Measurements from ENCODE around the gene ADISSP. TPM values are rescaled to one million over a fixed set of nuclear protein-coding genes. Genes with fewer than 3 reads are reported as not detected.
A peak's percentile ranks its signal among the peaks of the same experiment; 100 is the strongest.

ADISSP gene
- total and polyA plus RNA-seq, 2 of the 13 experiments (the other 11 are each of a cell fraction or from before 2014, with no cell fraction given): 38.3 to 90.6 TPM

GRCh38 chr20:3753098-3753497 is 14.5 kb downstream of the ADISSP start (continued):
- no peak for TF ChIP-seq PCBP1 (IDR thresholded peaks at IDR 0.05; ENCODE audit: borderline replicate concordance, low read depth, low read length)
- TF ChIP-seq, protein P1, sequence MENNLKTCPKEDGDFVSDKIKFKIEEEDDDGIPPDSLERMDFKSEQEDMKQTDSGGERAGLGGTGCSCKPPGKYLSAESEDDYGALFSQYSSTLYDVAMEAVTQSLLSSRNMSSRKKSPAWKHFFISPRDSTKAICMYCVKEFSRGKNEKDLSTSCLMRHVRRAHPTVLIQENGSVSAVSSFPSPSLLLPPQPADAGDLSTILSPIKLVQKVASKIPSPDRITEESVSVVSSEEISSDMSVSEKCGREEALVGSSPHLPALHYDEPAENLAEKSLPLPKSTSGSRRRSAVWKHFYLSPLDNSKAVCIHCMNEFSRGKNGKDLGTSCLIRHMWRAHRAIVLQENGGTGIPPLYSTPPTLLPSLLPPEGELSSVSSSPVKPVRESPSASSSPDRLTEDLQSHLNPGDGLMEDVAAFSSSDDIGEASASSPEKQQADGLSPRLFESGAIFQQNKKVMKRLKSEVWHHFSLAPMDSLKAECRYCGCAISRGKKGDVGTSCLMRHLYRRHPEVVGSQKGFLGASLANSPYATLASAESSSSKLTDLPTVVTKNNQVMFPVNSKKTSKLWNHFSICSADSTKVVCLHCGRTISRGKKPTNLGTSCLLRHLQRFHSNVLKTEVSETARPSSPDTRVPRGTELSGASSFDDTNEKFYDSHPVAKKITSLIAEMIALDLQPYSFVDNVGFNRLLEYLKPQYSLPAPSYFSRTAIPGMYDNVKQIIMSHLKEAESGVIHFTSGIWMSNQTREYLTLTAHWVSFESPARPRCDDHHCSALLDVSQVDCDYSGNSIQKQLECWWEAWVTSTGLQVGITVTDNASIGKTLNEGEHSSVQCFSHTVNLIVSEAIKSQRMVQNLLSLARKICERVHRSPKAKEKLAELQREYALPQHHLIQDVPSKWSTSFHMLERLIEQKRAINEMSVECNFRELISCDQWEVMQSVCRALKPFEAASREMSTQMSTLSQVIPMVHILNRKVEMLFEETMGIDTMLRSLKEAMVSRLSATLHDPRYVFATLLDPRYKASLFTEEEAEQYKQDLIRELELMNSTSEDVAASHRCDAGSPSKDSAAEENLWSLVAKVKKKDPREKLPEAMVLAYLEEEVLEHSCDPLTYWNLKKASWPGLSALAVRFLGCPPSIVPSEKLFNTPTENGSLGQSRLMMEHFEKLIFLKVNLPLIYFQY (CRISPR knock-in tag; IDR thresholded peaks at IDR 0.05; ENCODE audit: borderline replicate concordance): 0 out of 2 replicates have a peak, but pooled peaks have one; percentile 31
- no peak for TF ChIP-seq MIXL1 (CRISPR knock-in tag; IDR thresholded peaks at IDR 0.05)
- no peak for TF ChIP-seq ATF1 (CRISPR knock-in tag; IDR thresholded peaks at IDR 0.05)
- TF ChIP-seq KDM5B (CRISPR knock-in tag; IDR thresholded peaks at IDR 0.05; ENCODE audit: borderline replicate concordance): no peak
- no peak for TF ChIP-seq ZNF263 (CRISPR knock-in tag; IDR thresholded peaks at IDR 0.05)
- TF ChIP-seq, protein P2, sequence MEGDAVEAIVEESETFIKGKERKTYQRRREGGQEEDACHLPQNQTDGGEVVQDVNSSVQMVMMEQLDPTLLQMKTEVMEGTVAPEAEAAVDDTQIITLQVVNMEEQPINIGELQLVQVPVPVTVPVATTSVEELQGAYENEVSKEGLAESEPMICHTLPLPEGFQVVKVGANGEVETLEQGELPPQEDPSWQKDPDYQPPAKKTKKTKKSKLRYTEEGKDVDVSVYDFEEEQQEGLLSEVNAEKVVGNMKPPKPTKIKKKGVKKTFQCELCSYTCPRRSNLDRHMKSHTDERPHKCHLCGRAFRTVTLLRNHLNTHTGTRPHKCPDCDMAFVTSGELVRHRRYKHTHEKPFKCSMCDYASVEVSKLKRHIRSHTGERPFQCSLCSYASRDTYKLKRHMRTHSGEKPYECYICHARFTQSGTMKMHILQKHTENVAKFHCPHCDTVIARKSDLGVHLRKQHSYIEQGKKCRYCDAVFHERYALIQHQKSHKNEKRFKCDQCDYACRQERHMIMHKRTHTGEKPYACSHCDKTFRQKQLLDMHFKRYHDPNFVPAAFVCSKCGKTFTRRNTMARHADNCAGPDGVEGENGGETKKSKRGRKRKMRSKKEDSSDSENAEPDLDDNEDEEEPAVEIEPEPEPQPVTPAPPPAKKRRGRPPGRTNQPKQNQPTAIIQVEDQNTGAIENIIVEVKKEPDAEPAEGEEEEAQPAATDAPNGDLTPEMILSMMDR (CRISPR knock-in tag; IDR thresholded peaks at IDR 0.05): peak; percentile 91
- peak; percentile 27; the same call in 1 of the 2 replicates for TF ChIP-seq IRF2 (CRISPR knock-in tag; IDR thresholded peaks at IDR 0.05)
- peak; percentile 57; the same call in 1 of the 2 replicates for TF ChIP-seq ZNF441 (CRISPR knock-in tag; IDR thresholded peaks at IDR 0.05; ENCODE audit: borderline replicate concordance)
- TF ChIP-seq ZNF703 (CRISPR knock-in tag; IDR thresholded peaks at IDR 0.05; ENCODE audit: borderline replicate concordance): no peak
- no peak for TF ChIP-seq ATF6 (CRISPR knock-in tag; conservative IDR thresholded peaks at IDR 0.05)
- peak; percentile 36; the same call in 1 of the 2 replicates for TF ChIP-seq KMT2A (CRISPR knock-in tag; IDR thresholded peaks at IDR 0.05)
- no peak; the same call in 1 of the 2 replicates for TF ChIP-seq ARNT2 (CRISPR knock-in tag; IDR thresholded peaks at IDR 0.05; ENCODE audit: low read depth)
- no peak for TF ChIP-seq RFX3 (CRISPR knock-in tag; IDR thresholded peaks at IDR 0.05)
- peak; percentile 74 for TF ChIP-seq THAP11 (CRISPR knock-in tag; IDR thresholded peaks at IDR 0.05)
- peak; percentile 32; the same call in 1 of the 2 replicates for TF ChIP-seq MEF2D (CRISPR knock-in tag; IDR thresholded peaks at IDR 0.05)
- no peak for TF ChIP-seq JDP2 (CRISPR knock-in tag; IDR thresholded peaks at IDR 0.05; ENCODE audit: borderline replicate concordance)
- no peak for TF ChIP-seq ZNF512B (CRISPR knock-in tag; IDR thresholded peaks at IDR 0.05; ENCODE audit: borderline replicate concordance)
- TF ChIP-seq NCOA1 (CRISPR knock-in tag; IDR thresholded peaks at IDR 0.05): no peak
- no peak for TF ChIP-seq NFRKB (IDR thresholded peaks at IDR 0.05)
- TF ChIP-seq TCF7L2 (IDR thresholded peaks at IDR 0.05; ENCODE audit: low read depth, low read length): no peak
- TF ChIP-seq ZNF136 (CRISPR knock-in tag; IDR thresholded peaks at IDR 0.05; ENCODE audit: low read depth): no peak

All from HepG2 (cell line).